CD4-positive, alpha-beta T cell (primary cell): ENCODE data around the gene RPS18. TPM values are rescaled to one million over a fixed set of nuclear protein-coding genes. Genes with fewer than 3 reads are reported as not detected.
A peak's percentile ranks its signal among the peaks of the same experiment; 100 is the strongest.

Experiments
- ATAC-seq: fragments of 200-7000 bp; cut with Tn5 transposase; one replicate; pipeline ENCODE4 v1.10.0; 2022; ENCODE audit warnings: mild to moderate bottlenecking; ENCODE audit not compliant: poor library complexity
- CTCF ChIA-PET: fragments of 350-600 bp; sonication (Branson Sonifier 250); formaldehyde crosslinking; loops from one replicate; lab custom pipeline; 2021; ENCODE audit warnings: antibody characterized with exemption, inconsistent platforms; lab: Charles Lee
- POLR2A ChIA-PET: fragments of 350-600 bp; sonication (Branson Sonifier 250); formaldehyde crosslinking; loops from one replicate; lab custom pipeline; 2021; ENCODE audit warnings: antibody characterized with exemption, inconsistent platforms; lab: Charles Lee
- DNase-seq, 14 experiments: peaks; one replicate each; pipeline ENCODE4 v3.0.0-alpha.2; 2013 to 2020; ENCODE audit warnings: mixed read lengths in 2 of 14
- H3K27ac ChIP-seq, 2 donors: one replicate each; pipeline versions ENCODE4 v1.5.1 to v1.7.0; 2013; ENCODE audit warnings: low read length in 2 of 2, low read depth in 1 of 2, mild to moderate bottlenecking in 1 of 2
- H3K27me3 ChIP-seq, 2 experiments: 1 replicate in 1 of 2; 2 replicates in 1 of 2; pipeline versions ENCODE4 v1.6.1 to v1.7.0; 2013; ENCODE audit warnings: low read length in 2 of 2, control low read depth in 1 of 2, mild to moderate bottlenecking in 1 of 2, moderate library complexity in 1 of 2; ENCODE audit not compliant: insufficient read depth in 2 of 2, control insufficient read depth in 1 of 2
- H3K36me3 ChIP-seq: one replicate; pipeline ENCODE4 v1.6.1; 2013; ENCODE audit warnings: low read length, control low read depth; ENCODE audit not compliant: insufficient read depth
- H3K4me1 ChIP-seq: one replicate; pipeline ENCODE4 v1.6.1; 2013; ENCODE audit warnings: low read length, control low read depth; ENCODE audit not compliant: insufficient read depth
- H3K4me3 ChIP-seq: one replicate; pipeline ENCODE4 v1.5.1; 2013; ENCODE audit warnings: mild to moderate bottlenecking, low read length, moderate library complexity
- H3K9me3 ChIP-seq, 2 experiments: 1 replicate in 1 of 2; 2 replicates in 1 of 2; pipeline versions ENCODE4 v1.6.1 to v1.7.0; 2013; ENCODE audit warnings: low read length in 2 of 2, mild to moderate bottlenecking in 2 of 2, control low read depth in 1 of 2, moderate library complexity in 1 of 2; ENCODE audit not compliant: control insufficient read depth in 1 of 2, insufficient read depth in 1 of 2
- H3K27ac Mint-ChIP-seq: one replicate; pipeline ENCODE4 v1.8.0; 2020; ENCODE audit warnings: mixed read lengths
- H3K27me3 Mint-ChIP-seq: one replicate; pipeline ENCODE4 v1.8.0; 2021; ENCODE audit warnings: mixed read lengths
- H3K36me3 Mint-ChIP-seq: one replicate; pipeline ENCODE4 v1.8.0; 2021; ENCODE audit warnings: low read depth, mixed read lengths
- H3K4me1 Mint-ChIP-seq: one replicate; pipeline ENCODE4 v1.8.0; 2021; ENCODE audit warnings: low read depth, mixed read lengths
- H3K4me3 Mint-ChIP-seq: one replicate; pipeline ENCODE4 v1.8.0; 2020; ENCODE audit warnings: mild to moderate bottlenecking, mixed read lengths
- H3K9me3 Mint-ChIP-seq: one replicate; pipeline ENCODE4 v1.8.0; 2020; ENCODE audit warnings: mixed read lengths
- intact Hi-C, 2 experiments: fragments of 100-400 bp; cut with DNase I in 1 of 2; cut with micrococcal nuclease in 1 of 2; formaldehyde crosslinking; loops; one replicate each; pipeline versions ENCODE4 v1.15.1 to v1.9.0; 2023 to 2025; cut with DNase I, micrococcal nuclease
- total RNA-seq, 174 experiments: library from RNA in 2 of 174; stranded (reverse) in 2 of 174; gene quantifications; one replicate each; pipeline ENCODE4 v1.2.3 and lab custom pipeline; 2021 to 2026
- TF ChIP-seq, protein P1 (sequence below): fragments of 200-600 bp; IDR thresholded peaks from one replicate; pipeline ENCODE4 v1.8.0; 2022; ENCODE audit warnings: antibody characterized with exemption, mild to moderate bottlenecking

RPS18 gene
- total RNA-seq, 2 experiments from 2014 or later, result 5,159 to 5,309 TPM

DNA sequence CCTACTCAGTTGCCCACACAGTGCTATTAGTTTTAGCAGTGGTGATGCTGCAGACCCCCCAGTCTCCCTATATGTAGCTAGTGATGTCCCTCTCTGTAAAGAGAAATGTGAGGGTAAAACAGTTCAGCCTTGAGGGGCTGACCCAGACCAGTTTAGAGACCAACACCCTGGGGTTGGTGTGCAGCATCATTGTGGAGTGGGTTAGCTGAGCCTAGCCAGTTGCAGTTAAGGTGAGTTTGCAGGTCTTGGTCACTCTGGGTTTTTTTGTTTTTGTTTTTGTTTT lies 4.6 kb downstream of the RPS18 start:
- POLR2A ChIA-PET, result interaction anchor here (0.9 to 4.4 kb wide), 18 partner anchors 8 to 1148 kb away, joined by 3 to 76 read pairs (median 6); partner anchors contain the start of genes CUTA, ITPR3, PFDN6 and PSMB9
- H3K36me3 Mint-ChIP-seq, result peaks cover 87% of the 10 kb centered on the region

DNA sequence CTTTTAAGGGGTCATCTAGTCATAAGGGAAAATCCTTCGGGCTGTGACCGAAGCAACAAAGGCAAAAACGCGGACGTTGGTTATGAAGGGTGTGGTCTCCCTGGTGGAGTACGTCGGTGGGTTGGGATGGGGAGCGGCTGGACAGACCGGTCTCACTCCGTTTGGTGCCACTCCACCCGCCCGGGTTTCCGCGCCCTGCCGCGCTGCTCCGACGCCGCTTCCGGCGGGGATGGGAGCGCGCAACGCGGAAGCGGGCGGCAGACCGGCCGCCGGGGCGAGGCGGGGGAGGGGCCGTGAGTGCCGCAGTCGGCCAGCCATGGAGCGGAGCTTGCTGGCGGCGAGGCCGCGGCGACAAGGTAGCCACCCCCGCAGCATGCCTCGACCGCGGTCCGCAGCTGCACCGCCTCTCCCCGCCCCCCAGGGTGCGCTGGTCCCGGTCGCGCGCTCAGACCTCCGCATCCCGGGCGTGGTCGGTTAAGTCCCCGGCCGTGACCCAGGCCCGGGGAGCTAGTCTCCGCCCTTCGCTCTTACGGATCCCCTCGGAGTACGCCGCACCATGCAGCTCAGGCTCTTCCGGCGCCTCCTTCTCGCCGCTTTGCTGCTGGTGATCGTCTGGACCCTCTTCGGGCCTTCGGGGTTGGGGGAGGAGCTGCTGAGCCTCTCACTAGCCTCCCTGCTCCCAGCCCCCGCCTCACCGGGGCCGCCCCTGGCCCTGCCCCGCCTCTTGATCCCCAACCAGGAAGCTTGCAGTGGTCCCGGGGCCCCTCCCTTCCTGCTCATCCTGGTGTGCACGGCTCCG lies 5.2 kb downstream of the RPS18 start, which contains the start of gene B3GALT4:
Gene B3GALT4 (plus strand): TSS at position 260 of the 799 bp plus-strand sequence. CDS start 297 bp downstream, at position 557.
- Histone ChIP-seq H3K4me1 (peaks cover 83% of the 10 kb centered on the region), H3K4me3 (peak within 1 kb of the TSS; percentile 96), H3K27ac (peak within 1 kb of the TSS; percentile 82 to 90), H3K27me3 (no peaks in the 10 kb centered on the region), H3K36me3 (peaks cover 76% of the 10 kb centered on the region), H3K9me3 (no peaks in the 10 kb centered on the region)
- ChIA-PET POLR2A (interaction anchor here (0.6 to 4.4 kb wide), 25 partner anchors 8 to 1304 kb away, joined by 3 to 76 read pairs (median 6); partner anchors contain the start of genes CUTA, ITPR3, PFDN6 and PHF1), CTCF (interaction anchor here (0.5 to 2.8 kb wide), 16 partner anchors 12 to 239 kb away, joined by 3 to 22 read pairs (median 4); partner anchors contain the start of genes CUTA, PFDN6, RGL2 and RING1)
- DNase-seq (peak in 13 of 14 experiments; percentile 45 to 89 (median 64)), ATAC-seq (peak; percentile 68)
- TF ChIP-seq, protein P1, sequence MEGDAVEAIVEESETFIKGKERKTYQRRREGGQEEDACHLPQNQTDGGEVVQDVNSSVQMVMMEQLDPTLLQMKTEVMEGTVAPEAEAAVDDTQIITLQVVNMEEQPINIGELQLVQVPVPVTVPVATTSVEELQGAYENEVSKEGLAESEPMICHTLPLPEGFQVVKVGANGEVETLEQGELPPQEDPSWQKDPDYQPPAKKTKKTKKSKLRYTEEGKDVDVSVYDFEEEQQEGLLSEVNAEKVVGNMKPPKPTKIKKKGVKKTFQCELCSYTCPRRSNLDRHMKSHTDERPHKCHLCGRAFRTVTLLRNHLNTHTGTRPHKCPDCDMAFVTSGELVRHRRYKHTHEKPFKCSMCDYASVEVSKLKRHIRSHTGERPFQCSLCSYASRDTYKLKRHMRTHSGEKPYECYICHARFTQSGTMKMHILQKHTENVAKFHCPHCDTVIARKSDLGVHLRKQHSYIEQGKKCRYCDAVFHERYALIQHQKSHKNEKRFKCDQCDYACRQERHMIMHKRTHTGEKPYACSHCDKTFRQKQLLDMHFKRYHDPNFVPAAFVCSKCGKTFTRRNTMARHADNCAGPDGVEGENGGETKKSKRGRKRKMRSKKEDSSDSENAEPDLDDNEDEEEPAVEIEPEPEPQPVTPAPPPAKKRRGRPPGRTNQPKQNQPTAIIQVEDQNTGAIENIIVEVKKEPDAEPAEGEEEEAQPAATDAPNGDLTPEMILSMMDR, result peak; percentile 36
- H3K9me3 Mint-ChIP-seq, result no peaks in the 10 kb centered on the region
- intact Hi-C loops, result loop anchor here (1.0 to 10.0 kb wide), 6 partner anchors 12 to 508 kb away; partner anchors contain the start of genes LEMD2 (in 1 of the 2), PFDN6 (in 1 of the 2), RGL2 (in 1 of the 2) and TAPBP (in 1 of the 2)
- H3K36me3 Mint-ChIP-seq, result peaks cover 82% of the 10 kb centered on the region
- H3K27ac Mint-ChIP-seq, result peak within 1 kb of the TSS; percentile 97
- H3K27me3 Mint-ChIP-seq, result no peaks in the 10 kb centered on the region
- peak within 1 kb of the TSS; percentile 93 for H3K4me3 Mint-ChIP-seq
- peaks cover 67% of the 10 kb centered on the region for H3K4me1 Mint-ChIP-seq

More for the DNA sequence above, 4.6 kb downstream of the RPS18 start:
- DNase-seq (no peak), ATAC-seq (no peak)
- H3K27ac ChIP-seq, result peak overlapping the region; percentile 82 to 90
- Mint-ChIP-seq H3K27ac (peak overlapping the region; percentile 97), H3K4me1 (peaks cover 72% of the 10 kb centered on the region), H3K9me3 (no peaks in the 10 kb centered on the region), H3K4me3 (peak overlapping the region; percentile 83), H3K27me3 (no peaks in the 10 kb centered on the region)
- intact Hi-C loops, result loop anchor here (2.0 to 10.0 kb wide), 5 partner anchors 22 to 508 kb away; partner anchors contain the start of genes LEMD2 (in 1 of the 2), RGL2 (in 1 of the 2) and TAPBP (in 1 of the 2)
- peak overlapping the region; percentile 96 for H3K4me3 ChIP-seq
- no peaks in the 10 kb centered on the region for H3K27me3 ChIP-seq
- H3K9me3 ChIP-seq, result no peaks in the 10 kb centered on the region
- H3K4me1 ChIP-seq, result peaks cover 84% of the 10 kb centered on the region
- H3K36me3 ChIP-seq, result peaks cover 72% of the 10 kb centered on the region
- CTCF ChIA-PET, result interaction anchor here (0.9 to 2.8 kb wide), 9 partner anchors 13 to 178 kb away, joined by 3 to 22 read pairs (median 6); partner anchors contain the start of genes CUTA, PFDN6, RGL2 and WDR46
- TF ChIP-seq, protein P1, result no peak

DNA sequence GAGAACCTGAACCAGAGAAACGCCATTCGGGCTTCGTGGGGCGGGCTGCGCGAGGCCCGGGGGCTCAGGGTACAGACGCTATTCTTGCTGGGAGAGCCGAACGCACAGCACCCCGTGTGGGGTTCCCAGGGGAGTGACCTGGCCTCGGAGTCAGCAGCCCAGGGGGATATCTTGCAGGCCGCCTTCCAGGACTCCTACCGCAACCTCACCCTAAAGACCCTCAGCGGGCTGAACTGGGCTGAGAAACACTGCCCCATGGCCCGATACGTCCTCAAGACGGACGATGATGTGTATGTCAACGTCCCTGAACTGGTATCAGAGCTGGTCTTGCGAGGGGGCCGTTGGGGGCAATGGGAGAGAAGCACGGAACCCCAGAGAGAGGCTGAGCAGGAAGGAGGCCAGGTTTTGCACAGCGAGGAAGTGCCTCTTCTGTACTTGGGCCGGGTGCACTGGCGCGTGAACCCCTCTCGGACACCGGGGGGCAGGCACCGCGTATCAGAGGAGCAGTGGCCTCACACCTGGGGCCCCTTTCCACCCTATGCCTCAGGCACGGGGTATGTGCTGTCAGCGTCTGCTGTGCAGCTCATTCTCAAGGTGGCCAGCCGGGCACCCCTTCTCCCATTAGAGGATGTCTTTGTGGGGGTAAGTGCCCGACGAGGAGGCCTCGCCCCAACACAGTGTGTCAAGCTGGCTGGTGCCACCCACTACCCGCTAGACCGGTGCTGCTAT lies 6.0 kb downstream of the RPS18 start:
- no peaks in the 10 kb centered on the region for H3K27me3 Mint-ChIP-seq
- DNase-seq, result peak in 8 of 14 experiments; percentile 10 to 65 (median 30)
- H3K36me3 Mint-ChIP-seq, result peaks cover 83% of the 10 kb centered on the region
- H3K4me3 ChIP-seq, result peak overlapping the region; percentile 96
- ATAC-seq, result peak; percentile 17
- no peaks in the 10 kb centered on the region for H3K9me3 Mint-ChIP-seq
- TF ChIP-seq, protein P1, result no peak
- intact Hi-C loops, result loop anchor here (1.0 to 10.0 kb wide), 6 partner anchors 11 to 507 kb away; partner anchors contain the start of genes LEMD2 (in 1 of the 2), PFDN6 (in 1 of the 2), RGL2 (in 1 of the 2) and TAPBP (in 1 of the 2)
- POLR2A ChIA-PET, result interaction anchor here (0.6 to 4.4 kb wide), 24 partner anchors 9 to 1304 kb away, joined by 3 to 76 read pairs (median 6); partner anchors contain the start of genes CUTA, ITPR3, PFDN6 and PHF1
- CTCF ChIA-PET, result interaction anchor here (0.5 to 2.8 kb wide), 16 partner anchors 11 to 238 kb away, joined by 3 to 22 read pairs (median 4); partner anchors contain the start of genes CUTA, PFDN6, RGL2 and RING1
- peaks cover 79% of the 10 kb centered on the region for H3K36me3 ChIP-seq
- peaks cover 78% of the 10 kb centered on the region for H3K4me1 ChIP-seq
- H3K27ac ChIP-seq, result peak overlapping the region; percentile 82 to 90
- peaks cover 59% of the 10 kb centered on the region for H3K4me1 Mint-ChIP-seq
- no peaks in the 10 kb centered on the region for H3K27me3 ChIP-seq
- H3K9me3 ChIP-seq, result no peaks in the 10 kb centered on the region
- H3K4me3 Mint-ChIP-seq, result peak overlapping the region; percentile 93
- peak overlapping the region; percentile 97 for H3K27ac Mint-ChIP-seq
